H9 (cell line): ENCODE measurements around the gene FAT1. TPM values are rescaled to one million over a fixed set of nuclear protein-coding genes. Genes with fewer than 3 reads are reported as not detected.

Source experiments
- DNase-seq: peaks from one replicate; pipeline ENCODE4 v3.0.0-alpha.2; 2017
- H2AFZ ChIP-seq: one replicate; pipeline ENCODE4 v1.6.1; 2013; ENCODE audit warnings: mild to moderate bottlenecking, low read length, control low read depth, moderate library complexity
- H2AK5ac ChIP-seq: 2 replicates; pipeline ENCODE4 v1.6.1; 2013; ENCODE audit warnings: low read length, control low read depth, mixed read lengths; ENCODE audit not compliant: insufficient read length
- H2BK120ac ChIP-seq: one replicate; pipeline ENCODE4 v1.6.1; 2013; ENCODE audit warnings: low read depth, mild to moderate bottlenecking, low read length, control low read depth, inconsistent platforms; ENCODE audit not compliant: poor library complexity, severe bottlenecking
- H2BK12ac ChIP-seq: 2 replicates; pipeline ENCODE4 v1.6.1; 2013; ENCODE audit warnings: low read length, control low read depth, mixed read lengths, low read depth; ENCODE audit not compliant: insufficient read length
- H2BK15ac ChIP-seq: 2 replicates; pipeline ENCODE4 v1.6.1; 2013; ENCODE audit warnings: low read depth, low read length, control low read depth
- H2BK20ac ChIP-seq: one replicate; pipeline ENCODE4 v1.6.1; 2013; ENCODE audit warnings: low read depth, mild to moderate bottlenecking, low read length, control low read depth, inconsistent platforms; ENCODE audit not compliant: poor library complexity, severe bottlenecking
- H2BK5ac ChIP-seq: 2 replicates; pipeline ENCODE4 v1.6.1; 2013; ENCODE audit warnings: low read length, control low read depth, mixed read lengths; ENCODE audit not compliant: insufficient read length
- H3K14ac ChIP-seq: 2 replicates; pipeline ENCODE4 v1.6.1; 2013; ENCODE audit warnings: low read length, control low read depth; ENCODE audit not compliant: insufficient read depth
- H3K18ac ChIP-seq: 2 replicates; pipeline ENCODE4 v1.6.1; 2013; ENCODE audit warnings: low read depth, mild to moderate bottlenecking, mixed read lengths, low read length, control low read depth; ENCODE audit not compliant: insufficient read length
- H3K23ac ChIP-seq: 2 replicates; pipeline ENCODE4 v1.6.1; 2013; ENCODE audit warnings: low read length, control low read depth, mixed read lengths, low read depth; ENCODE audit not compliant: insufficient read length
- H3K23me2 ChIP-seq: 2 replicates; pipeline ENCODE4 v1.6.1; 2013; ENCODE audit warnings: low read depth, mild to moderate bottlenecking, mixed read lengths, low read length, control low read depth; ENCODE audit not compliant: insufficient read length, poor library complexity, severe bottlenecking
- H3K27ac ChIP-seq: 2 replicates; pipeline ENCODE4 v1.5.1; 2013; ENCODE audit warnings: low read length, control low read depth, mixed read lengths, low read depth; ENCODE audit not compliant: insufficient read length
- H3K27me3 ChIP-seq: 2 replicates; pipeline ENCODE4 v1.6.1; 2013; ENCODE audit warnings: low read length, control low read depth, inconsistent platforms; ENCODE audit not compliant: insufficient read depth
- H3K4ac ChIP-seq: 2 replicates; pipeline ENCODE4 v1.6.1; 2013; ENCODE audit warnings: low read depth, mild to moderate bottlenecking, control low read depth, inconsistent platforms, low read length, moderate library complexity
- H3K4me1 ChIP-seq: 2 replicates; pipeline ENCODE4 v1.6.1; 2013; ENCODE audit warnings: low read length, control low read depth, inconsistent platforms; ENCODE audit not compliant: insufficient read depth
- H3K4me2 ChIP-seq: 2 replicates; pipeline ENCODE4 v1.6.1; 2013; ENCODE audit warnings: low read length, control low read depth, mixed read lengths; ENCODE audit not compliant: insufficient read length, insufficient read depth
- H3K56ac ChIP-seq: 2 replicates; pipeline ENCODE4 v1.6.1; 2013; ENCODE audit warnings: low read depth, mild to moderate bottlenecking, mixed read lengths, low read length, control low read depth; ENCODE audit not compliant: insufficient read length
- H3K79me1 ChIP-seq: 2 replicates; pipeline ENCODE4 v1.6.1; 2013; ENCODE audit warnings: low read depth, mild to moderate bottlenecking, moderate library complexity, low read length, control low read depth, inconsistent platforms; ENCODE audit not compliant: insufficient read depth, poor library complexity, severe bottlenecking
- H3K79me2 ChIP-seq: 2 replicates; pipeline ENCODE4 v1.6.1; 2013; ENCODE audit warnings: low read length, control low read depth, inconsistent platforms; ENCODE audit not compliant: insufficient read depth
- H3K9ac ChIP-seq: 2 replicates; pipeline ENCODE4 v1.6.1; 2013; ENCODE audit warnings: low read length, control low read depth, mixed read lengths; ENCODE audit not compliant: insufficient read length; ENCODE audit errors: extremely low read depth
- H3K9me3 ChIP-seq: one replicate; pipeline ENCODE4 v1.6.1; 2013; ENCODE audit warnings: low read depth, low read length, inconsistent platforms; ENCODE audit not compliant: control insufficient read depth
- H3T11ph ChIP-seq: one replicate; pipeline ENCODE4 v1.6.1; 2013; ENCODE audit warnings: mild to moderate bottlenecking, low read length, control low read depth, inconsistent platforms
- H4K20me1 ChIP-seq: one replicate; pipeline ENCODE4 v1.6.1; 2013; ENCODE audit not compliant: control insufficient read depth, insufficient read length, insufficient read depth
- H4K5ac ChIP-seq: 2 replicates; pipeline ENCODE4 v1.6.1; 2013; ENCODE audit warnings: low read depth, mild to moderate bottlenecking, mixed read lengths, low read length, control low read depth; ENCODE audit not compliant: insufficient read length
- H4K8ac ChIP-seq: replicated peaks from 2 replicates; pipeline ENCODE4 v1.6.1; 2013; ENCODE audit warnings: low read length, control low read depth, mixed read lengths, low read depth; ENCODE audit not compliant: insufficient read length
- H4K91ac ChIP-seq: 2 replicates; pipeline ENCODE4 v1.6.1; 2013; ENCODE audit warnings: low read depth, mild to moderate bottlenecking, moderate library complexity, mixed read lengths, low read length, control low read depth; ENCODE audit not compliant: insufficient read length
- H3K27ac Mint-ChIP-seq, 3 experiments: 2 replicates in 2 of 3; 3 replicates in 1 of 3; pipeline ENCODE4 v1.8.0; 2020 to 2021; ENCODE audit warnings: mixed read lengths in 3 of 3, mild to moderate bottlenecking in 1 of 3, moderate library complexity in 1 of 3
- H3K27me3 Mint-ChIP-seq: 2 replicates; pipeline ENCODE4 v1.8.0; 2021; ENCODE audit warnings: low read depth, mild to moderate bottlenecking, moderate library complexity, mixed read lengths
- H3K36me3 Mint-ChIP-seq, 3 experiments: 2 replicates in 2 of 3; 3 replicates in 1 of 3; pipeline ENCODE4 v1.8.0; 2020 to 2021; ENCODE audit warnings: low read depth in 3 of 3, mixed read lengths in 3 of 3; ENCODE audit not compliant: insufficient read depth in 1 of 3
- H3K4me1 Mint-ChIP-seq, 2 experiments: 2 replicates each; pipeline ENCODE4 v1.8.0; 2020; ENCODE audit warnings: mixed read lengths in 2 of 2
- H3K4me3 Mint-ChIP-seq, 2 experiments: 2 replicates in 1 of 2; 3 replicates in 1 of 2; pipeline ENCODE4 v1.8.0; 2020 to 2021; ENCODE audit warnings: mild to moderate bottlenecking in 2 of 2, mixed read lengths in 2 of 2, moderate library complexity in 1 of 2
- H3K9me3 Mint-ChIP-seq, 2 experiments: 2 replicates in 1 of 2; 3 replicates in 1 of 2; pipeline ENCODE4 v1.8.0; 2020; ENCODE audit warnings: mild to moderate bottlenecking in 2 of 2, mixed read lengths in 2 of 2, moderate library complexity in 1 of 2
- WGBS: extraction: QIAGEN DNeasy Blood & Tissue Kit; methylation state at CpG from one replicate; pipeline ENCODE4 v1.1.7; 2013; ENCODE audit warnings: missing lambda C conversion rate, low lambda C conversion rate, mixed read lengths; ENCODE audit not compliant: insufficient read length; ENCODE audit errors: extremely low coverage; 5-methylcytosine and 5-hydroxymethylcytosine counted together
- total RNA-seq: library from RNA; stranded (reverse); gene quantifications from 2 replicates; pipeline ENCODE4 v1.2.1, GENCODE V29; 2021
- TF ChIP-seq, protein P1 (sequence below): fragments of 200-600 bp; sonication (generic); conservative IDR thresholded peaks from 3 replicates; pipeline ENCODE4 v1.8.0; 2021; ENCODE audit warnings: antibody characterized with exemption, mild to moderate bottlenecking

FAT1 gene
- total RNA-seq, 1 experiment from 2014 or later = 173 TPM

DNA sequence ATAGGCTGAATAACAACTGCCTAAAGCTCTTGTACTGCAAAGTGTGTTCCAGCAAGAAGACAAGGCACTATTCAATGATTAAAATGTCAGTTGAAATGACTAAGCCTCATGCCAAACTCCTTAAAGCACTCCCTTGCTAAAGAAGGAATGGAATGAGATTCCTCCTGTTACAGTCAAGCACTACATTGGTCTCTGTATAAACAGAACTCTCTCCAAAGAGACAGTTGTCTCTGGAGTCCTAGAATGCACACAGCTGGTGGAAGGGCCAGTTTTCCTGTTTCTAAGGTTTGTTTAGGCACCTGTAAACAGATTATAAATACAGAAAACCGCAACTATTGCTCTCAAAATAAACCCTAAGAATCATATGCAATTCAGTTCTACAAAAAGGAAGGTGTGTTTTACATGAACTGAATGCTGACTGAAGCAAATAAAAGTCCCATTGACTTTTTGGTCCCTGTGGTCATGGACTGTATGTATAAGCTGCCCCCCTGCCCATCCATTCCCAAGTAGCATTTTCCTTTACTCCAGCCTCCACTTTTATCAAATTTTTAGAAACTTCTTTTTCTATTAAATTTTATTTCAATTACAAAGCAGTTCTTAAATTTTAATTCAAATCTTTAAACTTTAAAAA, 47.0 kb downstream of the FAT1 start:
- Histone ChIP-seq H4K8ac (no peak overlapping the region), H2AFZ (no peak overlapping the region), H3K18ac (no peak overlapping the region), H3T11ph (no peak overlapping the region), H2AK5ac (no peak overlapping the region), H2BK120ac (no peak overlapping the region), H4K5ac (no peak overlapping the region), H3K27me3 (no peaks in the 10 kb centered on the region), H3K4ac (no peak overlapping the region), H3K4me2 (no peak overlapping the region), H3K23me2 (no peaks in the 10 kb centered on the region), H4K20me1 (no peaks in the 10 kb centered on the region), H3K14ac (no peak overlapping the region), H3K9ac (no peak overlapping the region), H2BK5ac (no peak overlapping the region), H3K79me2 (peaks cover 3% of the 10 kb centered on the region; the same call in 1 of the 2 replicates), H3K9me3 (no peaks in the 10 kb centered on the region), H2BK12ac (no peak overlapping the region), H3K23ac (no peak overlapping the region), H2BK15ac (no peak overlapping the region), H3K4me1 (peaks cover 3% of the 10 kb centered on the region), H2BK20ac (no peak overlapping the region), H3K27ac (no peak overlapping the region), H3K56ac (no peak overlapping the region), H3K79me1 (no peaks in the 10 kb centered on the region), H4K91ac (no peak overlapping the region)
- Mint-ChIP-seq H3K27ac (peak overlapping the region in 1 of 3 experiments; percentile 79; a peak in 1 of 7 replicates), H3K27me3 (no peaks in the 10 kb centered on the region), H3K4me3 (no peak overlapping the region), H3K4me1 (peaks cover 31 to 58% of the 10 kb centered on the region in 2 experiments), H3K36me3 (peaks cover 0 to 13% (median 12%) of the 10 kb centered on the region in 3 experiments; a peak in 4 of 7 replicates), H3K9me3 (no peaks in the 10 kb centered on the region)
- WGBS = no CpG with 5 or more reads among the region's 1 CpG
- TF ChIP-seq, protein P1, sequence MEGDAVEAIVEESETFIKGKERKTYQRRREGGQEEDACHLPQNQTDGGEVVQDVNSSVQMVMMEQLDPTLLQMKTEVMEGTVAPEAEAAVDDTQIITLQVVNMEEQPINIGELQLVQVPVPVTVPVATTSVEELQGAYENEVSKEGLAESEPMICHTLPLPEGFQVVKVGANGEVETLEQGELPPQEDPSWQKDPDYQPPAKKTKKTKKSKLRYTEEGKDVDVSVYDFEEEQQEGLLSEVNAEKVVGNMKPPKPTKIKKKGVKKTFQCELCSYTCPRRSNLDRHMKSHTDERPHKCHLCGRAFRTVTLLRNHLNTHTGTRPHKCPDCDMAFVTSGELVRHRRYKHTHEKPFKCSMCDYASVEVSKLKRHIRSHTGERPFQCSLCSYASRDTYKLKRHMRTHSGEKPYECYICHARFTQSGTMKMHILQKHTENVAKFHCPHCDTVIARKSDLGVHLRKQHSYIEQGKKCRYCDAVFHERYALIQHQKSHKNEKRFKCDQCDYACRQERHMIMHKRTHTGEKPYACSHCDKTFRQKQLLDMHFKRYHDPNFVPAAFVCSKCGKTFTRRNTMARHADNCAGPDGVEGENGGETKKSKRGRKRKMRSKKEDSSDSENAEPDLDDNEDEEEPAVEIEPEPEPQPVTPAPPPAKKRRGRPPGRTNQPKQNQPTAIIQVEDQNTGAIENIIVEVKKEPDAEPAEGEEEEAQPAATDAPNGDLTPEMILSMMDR = no peak
- no peak for DNase-seq
